Transverse colon (tissue), 4 donors: ENCODE results near the gene DLGAP1.

Source experiments
- CTCF ChIP-seq, 5 experiments: fragments of 200-600 bp in 3 of 5; fragments of 450-650 bp in 2 of 5; sonication (generic) in 3 of 5; IDR thresholded peaks; 1 replicate in 2 of 5; 2 replicates in 3 of 5; pipeline ENCODE4 v1.5.1; 2016 to 2017; ENCODE audit warnings: antibody characterized with exemption in 5 of 5, inconsistent platforms in 3 of 5, mild to moderate bottlenecking in 2 of 5, moderate library complexity in 1 of 5
- EP300 ChIP-seq: sonication (generic); formaldehyde crosslinking; IDR thresholded peaks from one replicate; pipeline ENCODE4 v1.6.1; 2017; ENCODE audit warnings: antibody characterized with exemption, low read depth
- POLR2AphosphoS5 ChIP-seq, 3 donors: sonication (generic); formaldehyde crosslinking; IDR thresholded peaks; one replicate each; pipeline ENCODE4 v1.6.1; 2016; ENCODE audit warnings: antibody characterized with exemption in 3 of 3

GRCh38 chr18:3480827-3481573, 974.1 kb downstream of the DLGAP1 start:
- TF ChIP-seq CTCF (IDR thresholded peaks at IDR 0.05) (no peak), POLR2AphosphoS5 (IDR thresholded peaks at IDR 0.05) (no peak), EP300 (no peak)
